Right kidney (tissue), 9 donors: ENCODE data around the gene HSPA9.

Experiments
- DNase-seq: peaks from one replicate; pipeline ENCODE4 v3.0.0-alpha.2; 2016
- long read RNA-seq, 8 donors: transcript quantifications; one replicate each; lab custom pipeline, GENCODE V29; 2026

HSPA9 gene
- long read RNA-seq, donor 1, full-length matches to known transcripts: 57 of 124 reads
- long read RNA-seq, donor 1, partial matches to known transcripts: 67 of 124 reads
- long read RNA-seq, donor 1, other reads (novel, unspliced or antisense): 0 of 124 reads
- long read RNA-seq, donor 2, full-length matches to known transcripts: 43 of 101 reads
- long read RNA-seq, donor 2, partial matches to known transcripts: 58 of 101 reads
- long read RNA-seq, donor 2, other reads (novel, unspliced or antisense): 0 of 101 reads
- long read RNA-seq, donor 3, full-length matches to known transcripts: 25 of 31 reads
- long read RNA-seq, donor 3, partial matches to known transcripts: 6 of 31 reads
- long read RNA-seq, donor 3, other reads (novel, unspliced or antisense): 0 of 31 reads
- long read RNA-seq, donor 4, full-length matches to known transcripts: 39 of 296 reads
- long read RNA-seq, donor 4, partial matches to known transcripts: 194 of 296 reads
- long read RNA-seq, donor 4, other reads (novel, unspliced or antisense): 63 of 296 reads
- long read RNA-seq, donor 5, full-length matches to known transcripts: 67 of 95 reads
- long read RNA-seq, donor 5, partial matches to known transcripts: 28 of 95 reads
- long read RNA-seq, donor 5, other reads (novel, unspliced or antisense): 0 of 95 reads
- long read RNA-seq, donor 6, full-length matches to known transcripts: 51 of 63 reads
- long read RNA-seq, donor 6, partial matches to known transcripts: 12 of 63 reads
- long read RNA-seq, donor 6, other reads (novel, unspliced or antisense): 0 of 63 reads
- long read RNA-seq, donor 7, full-length matches to known transcripts: 91 of 173 reads
- long read RNA-seq, donor 7, partial matches to known transcripts: 82 of 173 reads
- long read RNA-seq, donor 7, other reads (novel, unspliced or antisense): 0 of 173 reads
- long read RNA-seq, donor 8, full-length matches to known transcripts: 58 of 136 reads
- long read RNA-seq, donor 8, partial matches to known transcripts: 78 of 136 reads
- long read RNA-seq, donor 8, other reads (novel, unspliced or antisense): 0 of 136 reads

DNA sequence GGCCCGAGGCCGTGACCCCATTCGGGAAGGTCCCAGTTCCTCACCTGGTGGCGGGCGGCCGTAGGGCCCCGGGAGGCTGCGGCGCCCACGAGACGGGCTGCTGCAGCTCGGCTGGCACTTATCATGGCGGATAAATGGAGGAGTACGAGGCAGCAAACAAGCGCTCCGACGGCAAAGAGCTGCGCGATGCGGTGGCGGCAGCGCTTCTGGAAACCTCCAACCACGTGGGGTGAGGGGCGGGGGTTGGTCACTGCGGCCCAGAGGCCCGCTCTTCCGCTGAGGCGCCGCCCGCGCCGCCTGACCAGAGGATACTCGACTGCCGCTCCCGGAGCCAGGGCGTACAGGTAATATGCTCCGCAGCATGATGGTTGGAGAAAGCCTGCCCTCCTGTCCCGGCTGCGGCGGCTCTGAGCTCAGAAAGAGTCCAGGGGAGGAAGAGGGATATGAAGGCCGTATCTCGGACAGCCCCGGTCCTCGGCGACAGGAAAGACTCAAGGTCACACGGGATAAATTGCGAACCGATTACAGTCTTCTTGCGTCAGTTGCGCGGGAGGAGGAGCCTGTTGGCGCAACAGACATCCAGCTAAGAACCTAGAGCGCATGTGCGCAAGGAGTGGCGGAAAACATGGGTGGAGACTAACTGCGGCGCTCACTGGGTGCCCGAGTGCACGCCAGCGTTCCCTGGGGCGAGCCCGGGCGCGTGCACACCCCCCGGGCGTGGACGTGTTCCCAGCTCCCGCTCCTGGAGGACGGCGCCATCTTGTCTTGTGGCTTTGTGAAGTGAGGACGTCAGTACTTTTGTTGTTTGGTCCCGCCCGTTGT lies at the start of gene HSPA9:
HSPA9 (minus strand) TSS at position 208 of the 822 bp plus-strand sequence; CDS start at position 125, 83 bp downstream.
- DNase-seq: peak; percentile 100

DNA sequence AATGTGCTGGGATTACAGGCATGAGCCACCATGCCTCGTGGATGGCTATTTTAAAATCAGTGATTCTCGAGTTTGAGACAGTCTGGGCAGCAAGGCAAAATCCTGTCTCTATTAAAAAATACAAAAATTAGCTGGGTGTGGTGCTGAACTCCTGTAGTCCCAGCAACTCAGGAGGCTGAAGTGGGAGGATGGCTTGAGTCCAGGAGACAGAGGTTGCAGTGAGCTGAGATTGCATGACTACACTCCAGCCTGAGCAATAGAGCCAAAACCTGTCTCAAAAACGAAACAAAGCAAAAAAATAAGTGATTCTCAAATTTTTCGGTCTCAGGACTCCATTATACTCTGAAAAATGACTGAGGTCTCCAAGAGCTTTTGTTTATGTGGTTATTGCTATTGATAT lies 47.9 kb upstream of the HSPA9 start:
- DNase-seq: no peak

DNA sequence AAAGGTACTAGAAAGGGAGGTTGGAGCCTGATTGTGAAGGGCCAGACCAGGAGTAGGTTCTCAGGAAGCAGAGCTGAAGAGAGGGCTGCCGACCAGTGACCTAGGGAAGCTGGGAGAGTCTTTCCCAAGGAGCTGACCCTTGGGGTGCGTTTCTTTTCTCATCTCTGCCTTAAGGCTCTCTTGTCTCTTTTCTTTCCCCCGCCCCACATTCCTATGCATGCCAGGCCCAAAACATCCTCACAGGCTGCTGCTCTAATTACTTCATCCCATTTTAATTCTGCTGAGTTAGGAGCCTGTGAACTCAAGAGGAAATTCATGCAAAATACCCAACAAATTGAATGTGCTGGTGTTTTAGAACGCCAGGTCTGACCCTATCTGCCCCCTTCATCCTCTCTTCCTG lies 46.9 kb upstream of the HSPA9 start:
- no peak for DNase-seq

DNA sequence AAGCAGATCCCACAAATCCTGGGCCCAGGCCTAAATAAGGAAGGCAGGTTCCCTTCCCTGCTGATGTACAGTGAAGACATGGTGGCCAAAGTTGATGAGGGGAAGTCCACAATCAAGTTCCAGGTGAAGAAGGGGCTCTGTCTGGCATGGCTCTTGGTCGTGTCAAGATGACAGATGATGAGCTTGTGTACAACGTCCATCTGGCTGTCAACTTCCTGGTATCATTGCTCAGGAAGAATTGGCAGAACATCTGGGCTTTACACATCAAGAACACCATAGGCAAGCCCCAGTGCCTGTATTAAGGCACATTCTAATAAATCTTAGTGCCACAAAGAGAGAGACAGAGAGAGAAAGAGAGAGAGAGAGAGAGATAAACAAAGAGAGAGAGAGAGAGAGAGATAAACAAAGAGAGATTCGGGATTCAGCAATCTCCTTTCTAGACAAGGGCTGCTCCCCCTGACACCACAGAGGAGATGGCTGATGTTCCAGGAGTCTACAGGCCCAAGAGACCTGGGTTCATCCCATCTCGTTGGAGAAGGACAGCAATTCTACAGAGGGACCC lies 45.5 kb upstream of the HSPA9 start:
- DNase-seq: no peak

DNA sequence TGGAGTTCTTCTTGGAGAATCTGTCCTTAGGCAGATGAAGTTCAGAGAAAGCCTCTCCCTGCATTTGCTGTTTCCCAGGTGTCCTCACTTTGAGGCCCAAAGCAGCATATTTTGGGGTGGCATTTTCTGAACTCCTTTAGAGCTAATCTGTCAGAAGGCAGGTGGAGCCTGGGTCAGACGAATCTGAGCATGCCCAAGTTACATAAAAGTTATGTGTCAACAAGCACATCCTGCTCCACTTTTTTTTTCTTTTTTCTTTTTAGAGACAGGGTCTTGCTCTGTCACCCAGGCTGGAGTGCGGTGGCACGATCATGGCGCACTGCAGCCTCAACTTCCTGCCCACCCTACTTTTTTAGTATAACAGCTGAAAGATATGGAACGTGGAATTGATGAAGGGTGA lies 41.3 kb upstream of the HSPA9 start:
- no peak for DNase-seq

DNA sequence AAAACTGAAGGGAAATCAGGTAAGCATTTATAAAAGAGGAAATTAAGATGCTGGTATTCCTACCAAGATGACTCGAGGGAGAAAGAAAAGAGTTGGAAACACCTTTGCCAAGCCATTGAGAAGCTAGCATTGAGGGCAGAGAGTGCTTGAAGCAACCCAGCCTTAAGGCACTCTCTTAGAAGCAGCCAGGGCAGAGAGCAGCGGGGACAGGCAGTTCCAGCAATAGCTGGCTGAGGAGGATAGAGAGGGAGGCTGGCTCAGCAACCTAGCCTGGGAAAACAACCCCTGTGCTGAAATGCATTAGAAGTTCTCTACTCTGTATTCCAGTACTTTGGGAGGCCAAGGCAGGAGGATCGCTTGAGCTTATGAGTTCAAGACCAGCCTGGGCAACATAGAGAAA lies 40.3 kb upstream of the HSPA9 start:
- no peak for DNase-seq

DNA sequence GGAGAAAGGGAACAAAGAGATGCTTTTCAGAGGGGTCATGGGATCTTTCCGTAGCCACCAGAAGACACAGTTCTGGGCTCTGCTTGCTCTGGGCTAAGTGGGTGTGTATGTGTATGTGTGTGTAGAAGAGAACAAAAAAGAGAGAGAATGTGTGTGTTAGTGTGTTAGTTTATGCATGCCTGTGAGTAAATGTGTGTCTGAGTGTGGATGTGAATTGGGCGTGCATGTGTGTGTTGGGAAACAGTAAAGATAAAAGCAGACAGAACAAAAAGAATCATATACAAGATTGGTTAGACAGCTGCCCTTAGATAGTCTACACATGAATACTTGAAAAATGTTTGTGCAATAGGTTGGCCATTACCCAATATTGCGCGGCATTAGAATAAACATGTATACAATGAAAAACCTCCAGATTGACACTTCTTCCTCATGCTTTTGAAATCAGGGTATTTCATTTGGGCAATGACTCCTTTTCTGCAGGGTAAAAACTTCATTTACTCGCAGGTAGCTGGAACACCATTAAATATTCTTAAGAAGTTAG lies 36.5 kb upstream of the HSPA9 start:
- DNase-seq: no peak

DNA sequence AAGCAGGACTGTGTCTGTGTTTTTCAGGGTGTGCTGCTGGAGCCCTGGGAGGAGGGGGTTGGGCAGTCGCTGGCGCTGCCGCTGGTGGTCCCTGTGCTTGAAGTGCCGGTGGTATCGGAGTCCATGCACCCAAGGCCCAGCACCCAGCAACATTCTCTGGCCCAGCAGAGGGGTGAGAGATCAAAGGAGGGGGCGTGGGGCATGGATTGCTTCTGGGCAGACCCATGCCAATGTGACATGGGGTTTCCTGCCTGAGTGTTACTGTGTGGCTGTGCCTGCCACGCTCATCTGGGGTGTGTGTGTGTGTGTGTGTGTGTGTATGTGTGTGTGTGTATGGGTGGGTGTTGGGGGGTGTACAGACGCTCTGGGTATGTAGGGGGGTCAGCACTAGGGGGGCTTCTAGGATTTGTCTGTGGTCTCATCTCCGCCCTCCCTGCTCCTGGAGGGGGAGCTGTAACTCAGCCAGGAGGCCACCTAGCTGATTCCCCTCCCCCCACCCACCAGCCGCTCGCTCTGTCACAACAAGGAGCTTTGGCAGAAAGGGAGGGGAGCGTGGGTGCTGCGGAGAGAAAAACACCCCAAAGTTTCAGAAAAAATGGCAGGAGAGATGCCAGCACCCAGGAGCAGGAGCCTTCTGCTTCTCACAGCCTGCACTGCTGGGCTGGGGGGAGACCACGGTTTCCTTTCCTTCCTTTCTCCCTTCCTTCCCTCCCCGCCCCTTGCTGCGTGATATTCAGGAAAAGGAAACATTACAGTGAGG lies 35.9 kb upstream of the HSPA9 start:
- peak; percentile 81 for DNase-seq

DNA sequence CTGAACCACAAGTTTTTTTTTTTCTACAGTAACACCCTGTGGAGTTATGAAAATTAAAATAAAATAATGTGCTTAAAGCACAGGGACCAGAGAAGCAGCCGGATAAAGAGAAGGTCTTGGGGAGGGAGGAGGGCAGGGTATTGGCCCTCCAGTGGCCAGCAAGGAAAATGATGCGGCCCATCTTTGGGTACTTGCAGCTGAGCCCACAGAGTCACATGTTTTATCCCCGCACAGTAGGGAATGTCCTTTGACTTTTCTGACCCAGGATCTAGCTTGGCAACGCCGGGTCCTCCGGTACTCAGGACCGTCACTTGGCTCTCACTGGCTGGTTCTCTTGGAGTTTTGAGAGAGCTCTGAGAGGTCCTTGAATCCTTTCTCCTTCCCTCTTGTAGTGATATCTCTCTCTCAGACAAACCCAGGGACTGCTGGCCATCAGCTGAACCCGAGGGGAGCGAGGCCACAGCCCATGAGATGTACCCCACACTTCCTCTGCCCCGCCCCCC lies 35.3 kb upstream of the HSPA9 start:
- DNase-seq: no peak

DNA sequence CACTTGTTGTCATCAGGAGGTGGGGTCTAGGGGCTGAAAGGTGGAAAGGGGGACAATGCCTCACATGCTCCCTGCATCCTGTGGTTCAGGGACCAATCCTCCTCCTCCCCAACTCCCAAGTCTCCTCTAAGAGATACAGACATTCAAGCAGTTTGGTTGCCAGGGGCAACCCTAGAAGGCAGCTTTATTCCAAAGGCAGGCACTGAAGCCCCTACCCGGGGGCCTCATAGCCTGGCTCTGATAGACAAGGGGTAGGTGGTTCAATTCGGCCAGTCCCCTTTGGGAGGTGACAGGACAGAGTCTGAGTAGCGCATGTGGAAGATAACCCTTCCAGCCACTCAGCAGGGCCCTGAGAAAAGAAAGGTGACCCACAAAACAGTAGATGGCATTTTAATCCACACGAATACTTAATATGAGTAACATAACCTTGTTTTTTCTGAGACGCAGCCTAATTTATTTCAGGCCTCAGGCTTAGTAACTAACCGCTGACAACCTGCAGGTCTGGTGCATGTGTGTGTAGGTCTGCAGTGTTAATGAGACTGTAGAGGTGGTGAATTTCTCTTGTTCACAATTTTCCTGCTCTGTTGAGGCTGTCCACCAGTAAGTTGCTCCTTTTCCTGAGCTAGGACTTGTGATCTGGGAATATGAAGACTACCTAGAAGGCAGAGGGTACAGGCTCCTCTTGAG lies 31.3 kb upstream of the HSPA9 start:
- no peak for DNase-seq

DNA sequence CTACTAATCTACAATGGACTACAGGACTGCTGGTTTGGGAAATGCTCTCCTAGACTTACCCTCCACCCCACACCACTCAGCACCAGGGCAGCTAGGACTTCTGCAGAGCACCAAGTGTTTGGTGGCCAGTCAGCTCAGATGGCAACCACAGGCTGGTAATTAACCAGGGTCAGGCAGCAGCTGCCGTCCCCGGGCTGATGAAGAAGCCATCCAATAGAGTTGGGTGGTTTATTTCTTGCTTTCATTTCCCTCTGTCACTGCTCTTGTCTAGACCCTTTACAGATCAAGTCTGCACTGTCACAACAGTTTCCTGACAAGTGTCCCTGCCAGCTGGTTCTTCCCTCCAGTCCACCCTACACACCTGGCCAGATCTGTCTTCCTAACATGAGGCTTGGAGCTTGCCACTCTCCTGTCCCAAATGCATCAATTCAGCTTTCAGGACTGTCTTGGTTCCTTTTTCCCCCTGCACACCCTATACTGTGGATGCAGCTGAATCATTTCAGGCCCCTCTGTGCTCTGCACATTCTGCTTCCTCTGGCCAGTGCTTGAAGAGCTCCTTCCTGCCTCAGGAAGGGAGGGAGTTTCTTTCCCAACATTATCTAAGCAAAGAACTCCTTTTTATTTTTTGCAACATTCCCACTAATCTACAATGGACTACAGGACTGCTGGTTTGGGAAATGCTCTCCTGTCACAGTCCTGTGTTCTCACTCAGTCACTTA lies 30.2 kb upstream of the HSPA9 start:
- DNase-seq: no peak

DNA sequence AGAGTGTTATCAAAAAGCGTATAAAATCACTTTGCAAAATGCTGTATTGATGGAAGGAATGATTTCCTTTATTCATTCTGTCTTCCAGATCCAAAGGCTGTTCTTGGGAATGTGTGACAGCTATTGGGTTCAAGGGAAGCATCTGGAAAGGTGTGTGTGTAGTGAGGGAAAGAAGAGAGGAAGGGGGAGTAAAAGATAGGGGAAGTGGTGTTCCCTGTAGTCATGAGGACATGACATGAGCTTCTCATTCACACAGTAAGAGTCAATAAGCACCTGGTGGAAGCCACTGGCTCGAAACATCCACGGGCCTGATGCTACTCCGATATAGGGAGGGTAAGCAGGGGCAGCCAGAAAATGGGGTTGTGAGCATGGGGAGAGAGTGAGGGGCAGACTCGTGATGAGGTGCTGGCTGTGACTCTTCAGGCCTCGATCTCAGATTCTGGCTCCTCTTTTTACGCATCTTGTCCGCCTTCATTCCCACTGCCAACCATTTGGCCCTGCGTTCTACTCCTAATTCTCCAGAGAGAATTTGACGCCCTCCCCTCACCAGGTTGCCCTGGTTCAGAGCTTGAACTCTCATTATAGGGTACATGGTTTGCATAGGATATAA lies 29.1 kb upstream of the HSPA9 start:
- no peak for DNase-seq

DNA sequence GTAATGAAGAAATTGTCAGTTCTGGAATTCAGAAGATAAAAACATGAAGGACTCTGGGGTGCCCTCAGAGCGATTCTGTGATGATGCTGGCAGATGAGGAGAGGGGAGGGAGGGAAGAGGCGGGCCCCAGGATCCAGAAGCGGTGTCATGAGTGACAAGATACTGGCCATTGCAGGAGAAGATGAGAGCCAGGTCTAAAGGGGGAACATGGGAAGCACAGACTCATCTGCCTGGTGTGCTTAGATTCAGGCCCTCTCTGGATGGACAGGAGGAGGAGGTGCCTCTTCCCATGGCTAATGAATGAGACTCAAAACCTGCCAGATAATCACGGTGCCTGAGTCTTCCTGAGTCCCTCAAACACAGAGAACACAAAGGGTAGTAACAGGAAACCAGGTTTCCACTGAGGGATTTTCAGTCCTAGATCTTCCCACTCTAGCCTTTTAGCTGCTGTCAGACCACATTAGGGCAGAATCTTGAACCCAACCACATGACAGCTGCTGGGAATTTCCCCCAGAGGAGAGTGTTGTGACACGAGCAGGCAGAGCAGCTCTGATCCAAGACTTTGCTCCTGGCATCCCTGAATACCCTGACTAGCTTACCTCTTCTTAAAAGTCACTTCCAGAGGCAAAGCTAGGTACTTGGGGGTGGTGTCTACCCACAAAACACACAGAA lies 28.2 kb upstream of the HSPA9 start:
- no peak for DNase-seq

DNA sequence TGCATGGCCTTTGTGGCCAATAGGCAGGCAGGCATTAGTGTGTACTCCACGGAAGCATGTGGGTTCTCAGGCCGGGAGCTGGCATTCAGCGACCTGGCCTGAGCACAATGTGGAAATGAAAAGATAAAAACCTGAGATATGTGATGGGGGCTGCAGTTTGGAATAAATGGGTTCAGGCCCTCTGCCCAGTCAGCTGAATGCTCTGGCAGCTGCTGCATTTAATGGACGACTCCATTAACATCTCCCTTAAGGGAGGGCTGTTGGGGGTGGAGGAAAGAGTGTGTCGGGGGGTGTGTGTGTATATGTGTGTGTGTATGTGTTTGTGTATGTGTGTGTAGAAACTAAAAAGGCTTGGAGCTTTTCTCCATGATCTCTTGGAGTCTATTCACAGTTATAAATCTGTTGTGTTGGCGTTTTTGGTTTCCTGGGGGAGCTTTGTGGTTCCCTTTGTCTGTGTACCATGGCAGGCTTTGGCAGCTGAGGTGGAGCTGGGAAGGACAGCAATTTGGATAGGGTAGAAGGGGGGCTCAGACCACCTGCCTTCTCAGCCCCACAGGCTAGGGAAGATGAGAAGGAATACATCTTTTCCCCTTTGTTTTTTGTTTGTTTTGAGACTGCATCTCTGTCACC lies 27.3 kb upstream of the HSPA9 start:
- DNase-seq: no peak

DNA sequence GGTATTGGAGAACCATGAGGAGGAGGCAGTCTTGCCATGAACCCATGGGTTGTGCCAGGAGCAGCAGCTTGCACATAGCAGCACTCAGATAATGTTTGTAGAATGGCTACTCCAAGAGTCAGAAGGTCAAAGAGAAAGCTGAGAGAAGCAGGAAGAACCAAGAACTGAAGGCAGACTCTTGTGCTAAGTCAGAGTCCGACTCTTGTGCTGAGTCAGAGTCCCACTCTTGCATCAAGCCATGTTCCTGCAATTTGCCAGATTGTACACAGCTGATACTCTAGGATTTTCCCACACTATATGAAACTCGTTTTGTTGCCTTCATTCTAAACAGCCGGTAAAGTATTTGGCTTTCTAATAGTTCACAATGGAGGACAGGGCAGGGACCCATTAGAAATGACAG lies 26.2 kb upstream of the HSPA9 start:
- DNase-seq: no peak

DNA sequence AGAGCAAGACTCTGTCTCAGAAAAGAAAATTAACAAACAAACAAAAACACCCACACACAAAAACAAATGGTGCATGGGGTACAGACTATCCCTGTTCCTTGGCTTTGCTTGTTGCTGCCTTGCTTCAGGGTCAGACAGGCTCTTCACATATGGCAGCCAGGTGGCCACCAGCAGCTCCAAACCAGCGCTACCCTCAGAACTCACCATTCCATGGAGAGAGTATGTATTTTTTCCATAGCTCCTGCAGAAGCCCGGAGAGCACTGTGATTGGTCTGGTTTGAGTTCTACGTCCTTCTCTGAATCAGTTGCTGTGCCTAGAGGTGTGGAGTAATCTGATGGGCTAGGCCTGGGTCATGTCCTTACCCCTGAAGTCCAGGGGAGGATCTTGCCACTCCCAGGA lies 25.2 kb upstream of the HSPA9 start:
- DNase-seq: no peak

DNA sequence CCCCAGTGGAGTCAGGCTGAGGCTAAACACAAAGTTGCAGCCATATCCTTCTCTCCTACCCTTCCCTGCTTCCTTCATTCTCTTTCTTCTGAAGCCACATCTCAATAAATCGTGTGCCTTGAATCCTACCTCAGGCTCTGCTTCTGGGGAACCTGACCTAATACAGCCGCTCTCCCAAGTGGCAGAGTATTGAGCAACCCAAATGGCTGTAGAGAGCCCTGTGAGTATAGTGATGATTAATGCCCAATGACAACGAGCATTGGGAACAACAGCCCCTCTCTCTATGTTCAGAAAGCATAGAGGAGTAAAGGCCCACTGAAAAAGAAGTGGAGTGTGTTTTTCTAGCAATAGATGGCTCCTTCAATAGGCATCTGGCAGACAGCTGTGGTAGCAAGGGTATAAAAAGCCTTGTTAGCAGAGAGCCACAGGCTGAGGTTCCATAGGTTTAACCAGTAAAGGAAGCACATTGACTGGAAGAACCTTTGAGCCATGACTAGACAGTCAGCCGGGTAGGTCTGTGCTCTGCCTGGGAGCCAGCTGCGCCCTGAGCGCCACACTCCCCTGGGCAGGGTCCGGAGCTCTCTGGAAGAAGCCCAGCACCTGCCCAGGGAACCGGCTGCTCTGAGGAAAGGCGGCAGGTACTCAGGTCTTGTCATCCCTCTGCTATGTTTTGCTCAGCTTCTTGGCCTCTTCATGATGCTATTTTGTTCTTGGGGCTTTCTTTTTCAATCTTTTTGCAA lies 22.6 kb upstream of the HSPA9 start:
- no peak for DNase-seq
